Fibroblast of the aortic adventitia (primary cell): Measurements from ENCODE around the gene POP7. TPM values are rescaled to one million over a fixed set of nuclear protein-coding genes. Genes with fewer than 3 reads are reported as not detected.

Experiments used
- DNase-seq: peaks from one replicate; pipeline ENCODE4 v3.0.0-alpha.2; 2010; ENCODE audit warnings: low read depth
- H3K4me3 ChIP-seq: 2 replicates; pipeline ENCODE4 v1.5.1; 2011; ENCODE audit warnings: low read depth, mild to moderate bottlenecking, control low read depth, low read length, moderate library complexity
- CTCF ChIP-seq: IDR thresholded peaks from 2 replicates; pipeline ENCODE4 v1.5.1; 2011; ENCODE audit warnings: mild to moderate bottlenecking, low read length, control low read depth, inconsistent platforms; ENCODE audit not compliant: insufficient read depth
- total RNA-seq: library from RNA; depleted of rRNA; stranded (reverse); fragments of >200 nt; gene quantifications from 2 replicates; pipeline ENCODE4 v1.2.3, GENCODE V29; 2012; ENCODE audit warnings: low replicate concordance

Gene POP7
- total RNA-seq, 1 donor = 32.4 TPM

GRCh38 chr7:100685049-100685605, 20.8 kb upstream of the POP7 start:
- no peak overlapping the region for H3K4me3 ChIP-seq
- no peak for DNase-seq
- TF ChIP-seq CTCF = no peak

DNA sequence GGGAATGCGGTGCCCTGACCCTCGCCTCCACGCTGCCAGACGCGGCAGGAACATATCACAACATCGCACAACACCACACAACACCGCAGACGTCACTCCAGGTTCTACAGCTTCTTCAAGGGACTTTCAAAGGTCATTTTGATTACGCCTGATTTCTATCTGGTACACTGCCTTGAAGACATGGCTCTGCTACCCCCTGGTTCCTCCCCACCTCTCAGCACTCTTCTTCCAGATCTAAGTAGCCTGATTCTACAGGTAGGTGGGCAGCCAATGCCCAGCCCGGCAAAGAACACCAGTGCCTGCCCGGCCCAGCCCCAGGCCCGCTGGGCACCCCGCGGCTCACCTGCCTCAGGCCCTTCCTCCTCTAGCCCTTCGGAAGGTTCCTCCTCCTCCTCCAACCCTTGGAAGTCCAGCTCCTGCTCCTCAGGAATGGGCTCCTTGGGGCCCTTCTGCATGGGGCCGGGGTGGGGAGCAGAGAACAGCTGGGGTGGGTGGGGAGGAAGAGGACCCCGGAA, 20.2 kb upstream of the POP7 start:
- DNase-seq = no peak
- no peak overlapping the region for H3K4me3 ChIP-seq
- TF ChIP-seq CTCF = no peak

DNA sequence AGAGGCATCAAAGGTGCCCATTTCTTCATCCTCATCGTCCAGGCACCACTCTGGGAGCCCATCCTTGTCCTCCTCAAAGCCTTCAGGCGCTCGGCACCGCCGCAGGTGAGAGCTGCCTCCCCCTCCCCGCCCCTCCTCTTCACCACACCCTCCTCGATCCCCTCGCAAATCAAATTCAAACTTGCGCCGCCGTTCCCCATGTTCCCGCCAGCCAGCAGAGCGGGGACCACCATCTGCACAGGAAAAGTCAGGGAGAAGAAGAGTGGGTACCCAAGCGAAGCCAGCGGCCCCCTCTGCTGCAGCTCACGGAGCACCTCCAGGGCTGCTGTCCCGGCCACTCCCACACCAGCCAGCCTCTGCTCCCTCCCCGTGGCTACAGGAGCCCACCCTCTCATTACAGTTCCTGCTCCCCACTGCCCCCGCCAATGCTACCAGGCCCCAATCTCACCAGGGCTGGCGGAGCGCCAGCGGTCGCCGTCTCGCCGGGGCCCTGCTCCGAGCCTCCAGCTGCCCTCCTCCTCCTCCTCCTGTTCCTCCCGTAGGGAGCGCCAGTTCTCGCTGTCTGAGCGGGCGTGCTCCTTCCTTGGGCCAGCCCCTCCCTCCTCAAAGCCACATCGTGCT, 19.6 kb upstream of the POP7 start:
- DNase-seq = no peak
- no peak for TF ChIP-seq CTCF
- no peak overlapping the region for H3K4me3 ChIP-seq

DNA sequence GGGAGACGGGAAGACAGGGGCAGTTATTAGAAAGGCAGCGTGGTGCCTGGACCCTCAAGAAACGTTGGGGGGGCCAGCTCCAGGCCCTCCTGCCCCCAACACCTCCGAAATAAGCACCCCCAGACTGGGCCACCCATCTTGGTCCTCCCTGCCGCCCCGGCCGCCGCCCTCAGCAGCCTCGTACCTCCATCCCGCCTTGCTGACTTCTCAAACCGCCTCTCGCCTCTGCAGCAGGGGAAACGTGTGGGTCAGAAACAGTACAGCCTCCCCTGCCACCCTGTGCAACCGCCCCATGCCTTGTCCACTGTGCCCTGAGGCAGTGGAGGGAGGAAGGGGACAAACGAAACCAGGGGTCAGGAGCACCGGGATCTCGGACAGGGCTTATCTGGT, 19.1 kb upstream of the POP7 start:
- TF ChIP-seq CTCF = no peak
- H3K4me3 ChIP-seq = no peak overlapping the region
- DNase-seq = no peak

DNA sequence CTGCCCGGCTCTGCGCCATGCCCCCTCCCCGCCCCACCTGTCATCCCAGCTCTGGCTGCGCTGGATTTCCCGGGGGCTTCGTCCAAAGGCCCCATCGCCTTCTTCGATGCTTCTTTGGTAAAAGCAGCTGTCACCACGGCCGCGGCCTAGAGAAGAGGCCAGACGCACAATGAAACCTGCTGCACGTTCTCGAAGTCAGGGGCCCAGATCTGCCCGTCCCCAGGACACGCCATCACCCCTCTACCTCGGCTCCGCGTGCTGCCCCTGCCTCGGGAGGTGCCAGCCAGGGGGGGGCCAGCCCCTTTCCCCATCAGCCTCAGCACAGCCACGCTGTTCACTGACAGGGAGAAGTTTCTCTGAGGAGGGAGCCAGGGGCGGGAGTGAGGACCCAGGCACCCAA, 18.7 kb upstream of the POP7 start:
- no peak overlapping the region for H3K4me3 ChIP-seq
- TF ChIP-seq CTCF = no peak
- no peak for DNase-seq

DNA sequence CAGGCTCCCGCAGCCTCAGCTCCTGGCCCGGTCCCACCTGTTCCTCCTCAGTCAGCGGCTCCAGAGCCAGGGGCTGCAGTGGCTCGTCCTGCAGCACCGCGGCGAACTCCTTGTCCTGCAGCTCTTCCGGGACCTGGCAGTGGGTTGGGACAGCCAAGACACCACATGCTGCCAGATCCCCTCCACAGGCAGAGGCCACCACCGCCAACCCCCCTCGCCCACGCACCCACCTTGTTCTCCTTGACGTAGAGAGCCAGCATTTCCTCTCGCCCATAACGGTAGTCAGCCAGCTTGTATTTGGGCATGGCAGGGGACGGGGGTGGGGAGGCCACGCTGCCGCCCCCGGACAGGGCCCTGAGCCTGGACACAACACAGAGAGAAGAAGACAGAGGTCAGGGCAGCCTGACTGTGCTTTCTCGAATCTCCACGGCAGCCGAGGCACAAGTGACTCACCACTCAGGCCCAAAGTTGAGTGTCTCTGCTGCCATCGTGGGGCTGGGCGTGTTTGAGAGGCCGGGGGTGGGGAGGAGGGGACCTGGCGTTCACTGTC, 18.1 kb upstream of the POP7 start:
- no peak for TF ChIP-seq CTCF
- H3K4me3 ChIP-seq = no peak overlapping the region
- no peak for DNase-seq
